GM21576 (cell line): ENCODE measurements around the gene PRKCA.

Experiments
- ATAC-seq: cut with Tn5 transposase; IDR thresholded peaks from one replicate; pipeline ENCODE4 v1.9.1; 2021; ENCODE audit warnings: mild to moderate bottlenecking, moderate library complexity; ENCODE audit not compliant: unreplicated experiment

The PRKCA gene

GRCh38 chr17:66507982-66508760, 205.8 kb downstream of the PRKCA start:
- no peak for ATAC-seq

GRCh38 chr17:66508896-66509844, 206.8 kb downstream of the PRKCA start:
- no peak for ATAC-seq

- ATAC-seq = no peak
These were observed 207.5 kb downstream of the PRKCA start for GRCh38 chr17:66509926-66510325.

- no peak for ATAC-seq
These were observed 208.7 kb downstream of the PRKCA start for GRCh38 chr17:66511135-66511534.

- ATAC-seq = no peak
These were observed 211.9 kb downstream of the PRKCA start for GRCh38 chr17:66514227-66514806.

- ATAC-seq = no peak
These were observed 213.6 kb downstream of the PRKCA start for GRCh38 chr17:66515974-66516373.

GRCh38 chr17:66517336-66518009, 215.1 kb downstream of the PRKCA start:
- ATAC-seq = no peak

GRCh38 chr17:66518108-66518507, 215.7 kb downstream of the PRKCA start:
- ATAC-seq = no peak

GRCh38 chr17:66518677-66519076, 216.3 kb downstream of the PRKCA start:
- no peak for ATAC-seq

GRCh38 chr17:66519154-66519553, 216.7 kb downstream of the PRKCA start:
- ATAC-seq = no peak

- no peak for ATAC-seq
These were observed 218.6 kb downstream of the PRKCA start for GRCh38 chr17:66520999-66521398.

GRCh38 chr17:66522591-66523272, 220.3 kb downstream of the PRKCA start:
- no peak for ATAC-seq

- ATAC-seq = no peak
These were observed 221.2 kb downstream of the PRKCA start for GRCh38 chr17:66523378-66524200.

- ATAC-seq = no peak
These were observed 222.5 kb downstream of the PRKCA start for GRCh38 chr17:66524877-66525276.

GRCh38 chr17:66525338-66525737, 222.9 kb downstream of the PRKCA start:
- no peak for ATAC-seq

- no peak for ATAC-seq
These were observed 224.4 kb downstream of the PRKCA start for GRCh38 chr17:66526827-66527226.

GRCh38 chr17:66527335-66527734, 224.9 kb downstream of the PRKCA start:
- no peak for ATAC-seq

GRCh38 chr17:66531851-66532295, 229.5 kb downstream of the PRKCA start:
- no peak for ATAC-seq

GRCh38 chr17:66533572-66533971, 231.2 kb downstream of the PRKCA start:
- ATAC-seq = no peak
